Esophagus muscularis mucosa (tissue), 4 donors: ENCODE results near the gene GOLGA8S. TPM values are rescaled to one million over a fixed set of nuclear protein-coding genes. Genes with fewer than 3 reads are reported as not detected.
"Not testable (repeated sequence)": the region's sequence is repeated elsewhere in the genome, so short reads cannot be mapped to it uniquely, and the experiment has no call there.

Experiments
- DNase-seq: peaks from one replicate; pipeline ENCODE4 v3.0.0-alpha.2; 2017; ENCODE audit errors: extremely low spot score
- H3K27ac ChIP-seq, 4 donors: fragments of 200-600 bp; sonication (generic); replicated peaks in 1 of 4; 1 replicate in 3 of 4; 2 replicates in 1 of 4; pipeline ENCODE4 v1.5.1; 2016 to 2019; ENCODE audit warnings: mild to moderate bottlenecking in 1 of 4
- H3K27me3 ChIP-seq, 4 donors: fragments of 200-600 bp; sonication (generic); one replicate each; pipeline versions ENCODE4 v1.5.1 to v1.6.0; 2016 to 2019
- H3K36me3 ChIP-seq, 4 donors: fragments of 200-600 bp; sonication (generic); one replicate each; pipeline ENCODE4 v1.5.1; 2016 to 2019
- H3K4me1 ChIP-seq, 4 donors: fragments of 200-600 bp; sonication (generic); one replicate each; pipeline ENCODE4 v1.5.1; 2016 to 2019
- H3K4me3 ChIP-seq, 4 donors: fragments of 200-600 bp; sonication (generic); 1 replicate in 2 of 4; 2 replicates in 2 of 4; pipeline ENCODE4 v1.5.1; 2016 to 2019; ENCODE audit warnings: mild to moderate bottlenecking in 4 of 4, moderate library complexity in 1 of 4
- H3K9me3 ChIP-seq, 4 donors: fragments of 200-600 bp; sonication (generic); 1 replicate in 3 of 4; 2 replicates in 1 of 4; pipeline ENCODE4 v1.5.1; 2016 to 2019
- CTCF ChIP-seq, 3 experiments: fragments of 200-600 bp in 2 of 3; fragments of 450-650 bp in 1 of 3; sonication (generic) in 2 of 3; IDR thresholded peaks; one replicate each; pipeline ENCODE4 v1.5.1; 2017 to 2019; ENCODE audit warnings: antibody characterized with exemption in 3 of 3, mild to moderate bottlenecking in 2 of 3, moderate library complexity in 1 of 3
- EP300 ChIP-seq: sonication (generic); formaldehyde crosslinking; IDR thresholded peaks from one replicate; pipeline ENCODE4 v1.6.1; 2017; ENCODE audit warnings: antibody characterized with exemption
- POLR2A ChIP-seq: fragments of 450-650 bp; IDR thresholded peaks from one replicate; pipeline ENCODE4 v1.6.1; 2017; ENCODE audit warnings: antibody characterized with exemption, moderate library complexity, mild to moderate bottlenecking, low read depth
- POLR2AphosphoS5 ChIP-seq, 2 donors: sonication (generic); formaldehyde crosslinking; IDR thresholded peaks; one replicate each; pipeline ENCODE4 v1.6.1; 2017; ENCODE audit warnings: antibody characterized with exemption in 2 of 2
- WGBS: methylation state at CpG from one replicate; pipeline ENCODE4 v1.1.5; 2018; 5-methylcytosine and 5-hydroxymethylcytosine counted together
- intact Hi-C: fragments of 100-400 bp; cut with DNase I; formaldehyde crosslinking; loops from one replicate; pipeline ENCODE4 v1.15.1; 2023
- total RNA-seq, 4 donors: library from RNA; depleted of rRNA; stranded (reverse); fragments of >200 nt; gene quantifications; one replicate each; pipeline versions ENCODE4 v1.1.0 to v1.2.1, GENCODE V29; 2016

Gene GOLGA8S, protein sequence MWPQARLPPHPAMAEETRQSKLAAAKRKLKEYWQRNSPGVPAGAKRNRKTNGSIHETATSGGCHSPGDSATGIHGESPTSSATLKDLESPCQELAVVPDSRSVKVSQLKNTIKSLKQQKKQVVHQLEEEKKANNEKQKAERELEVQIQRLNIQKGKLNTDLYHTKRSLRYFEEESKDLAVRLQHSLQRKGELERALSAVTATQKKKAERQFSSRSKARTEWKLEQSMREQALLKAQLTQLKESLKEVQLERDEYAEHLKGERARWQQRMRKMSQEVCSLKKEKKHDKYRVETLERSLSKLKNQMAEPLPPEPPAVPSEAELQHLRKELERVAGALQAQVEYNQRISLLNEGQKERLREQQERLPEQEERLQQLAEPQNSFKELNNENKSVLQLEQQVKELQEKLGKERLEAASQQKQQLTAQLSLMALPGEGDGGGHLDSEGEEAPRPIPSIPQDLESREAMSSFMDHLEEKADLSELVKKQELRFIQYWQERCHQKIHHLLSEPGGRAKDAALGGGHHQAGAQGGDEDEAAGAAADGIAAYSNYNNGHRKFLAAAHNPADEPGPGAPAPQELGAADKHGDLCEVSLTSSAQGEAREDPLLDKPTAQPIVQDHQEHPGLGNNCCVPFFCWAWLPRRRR
- total RNA-seq, result under 1 TPM in 3 of 4 donors, not detected in 1; under 0.01 to 0.17 (median 0.13) TPM

DNA sequence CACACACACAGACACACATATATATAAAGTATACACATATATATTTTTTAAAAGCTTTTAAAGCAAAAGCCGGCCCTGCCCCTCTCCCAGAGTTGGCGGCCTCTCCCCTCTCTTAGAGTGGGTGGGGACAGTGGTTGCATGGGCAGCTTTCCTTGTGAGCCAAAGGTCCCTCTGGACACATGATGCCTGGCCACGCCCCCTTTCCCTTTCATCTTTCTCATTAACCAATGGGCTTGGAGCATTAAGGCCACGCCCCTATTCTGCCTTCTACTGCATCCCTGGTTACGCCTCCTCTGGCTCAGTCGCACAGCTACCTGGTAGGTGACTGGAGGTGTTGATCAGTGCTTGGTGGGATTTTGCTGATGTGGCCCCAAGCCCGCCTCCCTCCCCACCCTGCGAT is at the start of gene GOLGA8S:
Gene GOLGA8S, plus strand, starts transcription at position 301 of the 400 bp plus-strand sequence. Its CDS starts 62 bp downstream, at position 363.
- H3K4me1 ChIP-seq, DNase-seq, H3K36me3 ChIP-seq, intact Hi-C loops, H3K9me3 ChIP-seq, H3K27ac ChIP-seq, H3K4me3 ChIP-seq, H3K27me3 ChIP-seq: not testable (repeated sequence)
- WGBS, result no CpG with 5 or more reads among the region's 8 CpGs

DNA sequence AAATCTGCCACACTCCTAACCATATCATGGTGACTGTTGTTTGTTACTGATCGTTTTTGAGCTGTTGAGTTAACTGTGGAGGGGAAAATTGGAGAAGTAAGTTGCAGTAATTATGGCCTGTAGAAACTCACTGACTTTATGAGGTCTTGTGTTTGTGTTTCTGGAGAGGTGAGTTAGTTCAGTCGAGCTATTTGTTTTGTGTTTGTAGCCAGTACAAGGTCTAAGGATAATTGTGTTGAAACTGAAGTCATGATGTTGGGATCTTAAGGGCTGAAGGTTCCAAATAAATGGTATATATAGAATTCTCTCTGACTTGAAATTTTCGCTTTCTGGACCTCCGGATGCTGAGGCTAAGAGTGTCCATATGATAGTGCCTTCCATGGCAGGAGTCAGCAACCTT is 49.7 kb upstream of the GOLGA8S start:
- intact Hi-C loops, H3K27ac ChIP-seq, H3K27me3 ChIP-seq, H3K9me3 ChIP-seq, DNase-seq: not testable (repeated sequence)
- 57% methylated on average over 4 of the region's 4 CpGs for WGBS
- Histone ChIP-seq H3K36me3 (peaks cover 9 to 32% (median 22%) of the 10 kb centered on the region in 4 donors), H3K4me3 (peak overlapping the region; percentile 48 to 70 (median 54)), H3K4me1 (peaks cover 16 to 26% (median 24%) of the 10 kb centered on the region in 4 donors)

DNA sequence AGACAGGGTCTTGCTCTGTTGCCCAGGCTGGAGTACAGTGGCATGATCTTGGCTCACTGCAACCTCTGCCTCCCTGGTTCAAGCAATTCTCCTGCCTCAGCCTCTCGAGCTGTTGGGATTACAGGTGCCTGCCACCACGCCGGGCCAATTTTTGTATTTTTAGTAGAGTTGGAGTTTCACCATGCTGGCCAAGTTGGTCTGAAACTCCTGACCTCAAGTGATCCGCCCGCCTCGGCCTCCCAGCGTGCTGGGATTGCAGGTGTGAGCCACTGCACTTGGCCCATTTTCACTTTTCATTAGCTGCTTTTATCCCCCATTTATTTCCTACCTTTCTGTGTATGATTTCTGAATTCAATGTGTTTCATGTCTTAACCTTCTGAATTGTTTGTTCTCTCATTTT is 48.6 kb upstream of the GOLGA8S start:
- peaks cover 16 to 26% (median 24%) of the 10 kb centered on the region in 4 donors for H3K4me1 ChIP-seq
- H3K27ac ChIP-seq, intact Hi-C loops, DNase-seq, H3K27me3 ChIP-seq, H3K9me3 ChIP-seq, H3K4me3 ChIP-seq: not testable (repeated sequence)
- H3K36me3 ChIP-seq, result peaks cover 17 to 44% (median 32%) of the 10 kb centered on the region in 4 donors
- WGBS, result 89% methylated on average over 7 of the region's 7 CpGs

GRCh38 chr15:23311233-23311632 is 43.3 kb upstream of the GOLGA8S start:
- H3K36me3 ChIP-seq, result peaks cover 23 to 49% (median 37%) of the 10 kb centered on the region in 4 donors
- DNase-seq, H3K9me3 ChIP-seq, H3K27me3 ChIP-seq, H3K4me1 ChIP-seq, intact Hi-C loops, H3K27ac ChIP-seq, H3K4me3 ChIP-seq: not testable (repeated sequence)
- 77% methylated on average over 3 of the region's 13 CpGs for WGBS

DNA sequence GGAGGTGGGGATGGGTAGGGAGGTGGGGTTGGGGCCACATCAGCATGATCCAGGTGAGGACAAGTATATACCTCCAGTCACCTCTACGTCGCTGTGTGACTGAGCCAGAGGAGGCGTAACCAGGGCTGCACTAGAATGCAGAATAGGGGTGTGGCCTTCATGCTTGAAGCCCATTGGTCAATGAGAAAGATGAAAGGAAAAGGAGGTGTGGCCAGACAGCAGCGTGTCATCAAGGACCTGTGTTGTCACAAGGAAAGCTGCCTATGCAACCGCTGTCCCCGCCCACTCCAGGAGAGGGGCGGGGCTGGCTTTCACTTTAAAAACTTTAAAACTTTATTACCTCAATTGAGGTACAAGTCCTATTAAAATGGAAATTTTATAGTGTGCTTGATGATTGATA is 20.5 kb upstream of the GOLGA8S start, which contains the start of gene GOLGA6L26:
Gene GOLGA6L26, minus strand, starts transcription at position 101 of the 400 bp plus-strand sequence. Its CDS starts 61 bp downstream, at position 40.
- no CpG with 5 or more reads among the region's 7 CpGs for WGBS
- intact Hi-C loops, result not testable (repeated sequence)

GRCh38 chr15:23362622-23363021 is 8.1 kb downstream of the GOLGA8S start:
- H3K9me3 ChIP-seq, DNase-seq, H3K4me1 ChIP-seq, H3K27me3 ChIP-seq, H3K36me3 ChIP-seq, H3K27ac ChIP-seq, intact Hi-C loops, H3K4me3 ChIP-seq: not testable (repeated sequence)
- WGBS, result no CpG with 5 or more reads among the region's 5 CpGs

More for the DNA sequence above, 20.5 kb upstream of the GOLGA8S start, which contains the start of gene GOLGA6L26:
- not testable (repeated sequence) for H3K27ac ChIP-seq, H3K4me1 ChIP-seq, H3K27me3 ChIP-seq, H3K9me3 ChIP-seq, H3K4me3 ChIP-seq, H3K36me3 ChIP-seq, DNase-seq

DNA sequence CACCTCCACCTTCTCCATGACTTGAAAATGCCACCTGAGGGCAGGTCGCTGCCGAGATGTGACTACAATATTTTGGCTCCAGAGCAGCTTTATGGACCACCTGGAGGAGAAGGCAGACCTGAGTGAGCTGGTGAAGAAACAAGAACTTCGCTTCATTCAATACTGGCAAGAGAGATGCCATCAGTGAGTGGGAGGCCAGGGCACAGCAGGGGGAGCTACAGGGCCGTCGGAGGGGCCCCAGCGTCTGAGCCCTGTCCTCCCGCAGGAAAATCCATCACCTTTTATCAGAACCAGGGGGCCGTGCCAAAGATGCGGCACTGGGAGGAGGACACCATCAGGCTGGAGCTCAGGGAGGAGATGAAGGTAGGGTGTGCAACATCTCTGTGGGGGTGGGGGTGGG is 9.7 kb downstream of the GOLGA8S start:
- H3K36me3 ChIP-seq, H3K27ac ChIP-seq, H3K9me3 ChIP-seq, H3K27me3 ChIP-seq, H3K4me1 ChIP-seq, H3K4me3 ChIP-seq, intact Hi-C loops, DNase-seq: not testable (repeated sequence)
- WGBS, result 46% methylated on average over 2 of the region's 9 CpGs

- Histone ChIP-seq H3K27ac (no peak overlapping the region), H3K4me3 (no peak overlapping the region), H3K4me1 (peaks cover 0 to 7% (median 0%) of the 10 kb centered on the region in 4 donors), H3K9me3 (no peaks in the 10 kb centered on the region), H3K36me3 (no peaks in the 10 kb centered on the region), H3K27me3 (peaks cover 0 to 3% (median 0%) of the 10 kb centered on the region in 4 donors)
- DNase-seq, result no peak
- 57% methylated on average over 2 of the region's 2 CpGs for WGBS
- intact Hi-C loops, result no loop called here
- no peak for TF ChIP-seq POLR2AphosphoS5 (IDR thresholded peaks at IDR 0.05)
- no peak for TF ChIP-seq EP300
- TF ChIP-seq CTCF (IDR thresholded peaks at IDR 0.05), result no peak
- TF ChIP-seq POLR2A, result no peak
Observed at GRCh38 chr15:23370578-23370977, 16.0 kb downstream of the GOLGA8S start.

- H3K27me3 ChIP-seq, H3K27ac ChIP-seq, intact Hi-C loops, H3K9me3 ChIP-seq, H3K4me3 ChIP-seq, H3K4me1 ChIP-seq, H3K36me3 ChIP-seq, DNase-seq: not testable (repeated sequence)
- WGBS, result 79% methylated on average over 4 of the region's 4 CpGs
Observed at GRCh38 chr15:23371134-23371533, 16.6 kb downstream of the GOLGA8S start.

GRCh38 chr15:23371868-23372267 is 17.3 kb downstream of the GOLGA8S start:
- H3K4me1 ChIP-seq, H3K27me3 ChIP-seq, intact Hi-C loops, H3K9me3 ChIP-seq, H3K36me3 ChIP-seq, H3K27ac ChIP-seq, DNase-seq, H3K4me3 ChIP-seq: not testable (repeated sequence)
- 55% methylated on average over 3 of the region's 3 CpGs for WGBS
